ENCODE measurements around the gene DENND6B. TPM values are rescaled to one million over a fixed set of nuclear protein-coding genes. Genes with fewer than 3 reads are reported as not detected.

Gene DENND6B
- total RNA-seq, 1 donor from 2014 or later, result 2.7 TPM

GRCh38 chr22:50357222-50357621 is 30.4 kb upstream of the DENND6B start:
- H3K4me1 ChIP-seq, result peaks cover 13% of the 10 kb centered on the region
- H3K27me3 ChIP-seq, result no peaks in the 10 kb centered on the region
- H3K27ac ChIP-seq, result no peak overlapping the region
- intact Hi-C loops (cut with DNase I), result no loop called here
- H3K4me3 ChIP-seq, result no peak overlapping the region
- peaks cover 0 to 8% of the 10 kb centered on the region in 2 donors for H3K36me3 ChIP-seq
- no peaks in the 10 kb centered on the region for H3K9me3 ChIP-seq
- DNase-seq (ENCODE audit: extremely low spot score in 2 of 2), result no peak
- no peak for TF ChIP-seq CTCF (IDR thresholded peaks at IDR 0.05)
- TF ChIP-seq POLR2AphosphoS5 (IDR thresholded peaks at IDR 0.05; ENCODE audit: insufficient read depth in 1 of 2, low read depth in 1 of 2), result no peak
- TF ChIP-seq POLR2A (IDR thresholded peaks at IDR 0.05), result no peak

GRCh38 chr22:50356186-50356585 is 29.4 kb upstream of the DENND6B start:
- DNase-seq (ENCODE audit: extremely low spot score in 2 of 2), result no peak
- Histone ChIP-seq H3K36me3 (peaks cover 0 to 14% of the 10 kb centered on the region in 2 donors), H3K4me3 (no peak overlapping the region), H3K9me3 (no peaks in the 10 kb centered on the region), H3K27me3 (no peaks in the 10 kb centered on the region), H3K4me1 (peaks cover 6% of the 10 kb centered on the region), H3K27ac (no peak overlapping the region)
- TF ChIP-seq POLR2A (IDR thresholded peaks at IDR 0.05) (no peak), POLR2AphosphoS5 (IDR thresholded peaks at IDR 0.05; ENCODE audit: insufficient read depth in 1 of 2, low read depth in 1 of 2) (no peak), CTCF (IDR thresholded peaks at IDR 0.05) (no peak)
- intact Hi-C loops (cut with DNase I), result no loop called here

- intact Hi-C loops (cut with DNase I), result no loop called here
- H3K27me3 ChIP-seq, result no peaks in the 10 kb centered on the region
- H3K9me3 ChIP-seq, result no peaks in the 10 kb centered on the region
- DNase-seq (ENCODE audit: extremely low spot score in 2 of 2), result no peak
- TF ChIP-seq CTCF (IDR thresholded peaks at IDR 0.05) (no peak), POLR2A (IDR thresholded peaks at IDR 0.05) (no peak), POLR2AphosphoS5 (IDR thresholded peaks at IDR 0.05; ENCODE audit: insufficient read depth in 1 of 2, low read depth in 1 of 2) (no peak)
- H3K4me1 ChIP-seq, result peaks cover 18% of the 10 kb centered on the region
- no peak overlapping the region for H3K4me3 ChIP-seq
- H3K36me3 ChIP-seq, result peaks cover 0 to 6% of the 10 kb centered on the region in 2 donors
- H3K27ac ChIP-seq, result no peak overlapping the region
These were observed 21.2 kb upstream of the DENND6B start for GRCh38 chr22:50348058-50348457.

GRCh38 chr22:50347157-50347556 is 20.3 kb upstream of the DENND6B start:
- no peak for DNase-seq (ENCODE audit: extremely low spot score in 2 of 2)
- no peak overlapping the region for H3K4me3 ChIP-seq

More at GRCh38 chr22:50347157-50347556, 20.3 kb upstream of the DENND6B start:
- no peak overlapping the region for H3K27ac ChIP-seq
- no peaks in the 10 kb centered on the region for H3K9me3 ChIP-seq
- TF ChIP-seq POLR2AphosphoS5 (IDR thresholded peaks at IDR 0.05; ENCODE audit: insufficient read depth in 1 of 2, low read depth in 1 of 2) (no peak), CTCF (IDR thresholded peaks at IDR 0.05) (no peak), POLR2A (IDR thresholded peaks at IDR 0.05) (no peak)
- H3K27me3 ChIP-seq, result no peaks in the 10 kb centered on the region
- H3K4me1 ChIP-seq, result peaks cover 27% of the 10 kb centered on the region
- H3K36me3 ChIP-seq, result peaks cover 0 to 6% of the 10 kb centered on the region in 2 donors
- intact Hi-C loops (cut with DNase I), result no loop called here

Data from vagina (tissue), 2 donors.